Measurements from ENCODE around the gene SDK1. TPM values are rescaled to one million over a fixed set of nuclear protein-coding genes. Genes with fewer than 3 reads are reported as not detected.

Gene SDK1
- total RNA-seq, 6 experiments from 2014 or later: not detected

DNA sequence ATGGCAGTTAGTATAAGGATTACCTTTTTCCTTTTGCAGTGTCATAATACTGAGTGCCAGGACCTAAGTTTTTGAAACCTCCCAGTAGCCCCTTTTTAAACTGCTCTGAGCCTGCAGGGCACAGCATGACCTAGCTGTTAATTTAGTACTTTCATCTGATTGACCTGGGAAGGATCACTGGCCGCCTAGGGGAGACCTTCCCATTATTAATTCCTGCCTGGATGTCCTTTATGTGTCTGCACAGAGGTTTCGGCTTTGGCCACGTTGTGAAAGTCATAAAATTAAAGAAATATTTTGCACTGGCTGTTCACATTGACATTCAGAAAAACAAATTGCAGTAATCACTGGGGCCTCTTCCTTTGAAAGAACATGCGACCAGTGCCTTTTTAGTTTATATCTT lies 290.2 kb downstream of the SDK1 start:
- no peaks in the 10 kb centered on the region for H3K4me1 Mint-ChIP-seq (ENCODE audit: low read depth)
- H3K4me3 Mint-ChIP-seq: no peak overlapping the region
- no peak overlapping the region for H3K27ac Mint-ChIP-seq
- 0 out of 2 replicates have a peak, but pooled peaks cover 3% of the 10 kb centered on the region for H3K36me3 Mint-ChIP-seq (ENCODE audit: low read depth)
- no peaks in the 10 kb centered on the region for H3K27me3 Mint-ChIP-seq (ENCODE audit: insufficient read depth)
- no peak for DNase-seq
- H3K9me3 Mint-ChIP-seq: peaks cover 34% of the 10 kb centered on the region
- TF ChIP-seq, protein P1, sequence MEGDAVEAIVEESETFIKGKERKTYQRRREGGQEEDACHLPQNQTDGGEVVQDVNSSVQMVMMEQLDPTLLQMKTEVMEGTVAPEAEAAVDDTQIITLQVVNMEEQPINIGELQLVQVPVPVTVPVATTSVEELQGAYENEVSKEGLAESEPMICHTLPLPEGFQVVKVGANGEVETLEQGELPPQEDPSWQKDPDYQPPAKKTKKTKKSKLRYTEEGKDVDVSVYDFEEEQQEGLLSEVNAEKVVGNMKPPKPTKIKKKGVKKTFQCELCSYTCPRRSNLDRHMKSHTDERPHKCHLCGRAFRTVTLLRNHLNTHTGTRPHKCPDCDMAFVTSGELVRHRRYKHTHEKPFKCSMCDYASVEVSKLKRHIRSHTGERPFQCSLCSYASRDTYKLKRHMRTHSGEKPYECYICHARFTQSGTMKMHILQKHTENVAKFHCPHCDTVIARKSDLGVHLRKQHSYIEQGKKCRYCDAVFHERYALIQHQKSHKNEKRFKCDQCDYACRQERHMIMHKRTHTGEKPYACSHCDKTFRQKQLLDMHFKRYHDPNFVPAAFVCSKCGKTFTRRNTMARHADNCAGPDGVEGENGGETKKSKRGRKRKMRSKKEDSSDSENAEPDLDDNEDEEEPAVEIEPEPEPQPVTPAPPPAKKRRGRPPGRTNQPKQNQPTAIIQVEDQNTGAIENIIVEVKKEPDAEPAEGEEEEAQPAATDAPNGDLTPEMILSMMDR (IDR thresholded peaks at IDR 0.05): no peak

DNA sequence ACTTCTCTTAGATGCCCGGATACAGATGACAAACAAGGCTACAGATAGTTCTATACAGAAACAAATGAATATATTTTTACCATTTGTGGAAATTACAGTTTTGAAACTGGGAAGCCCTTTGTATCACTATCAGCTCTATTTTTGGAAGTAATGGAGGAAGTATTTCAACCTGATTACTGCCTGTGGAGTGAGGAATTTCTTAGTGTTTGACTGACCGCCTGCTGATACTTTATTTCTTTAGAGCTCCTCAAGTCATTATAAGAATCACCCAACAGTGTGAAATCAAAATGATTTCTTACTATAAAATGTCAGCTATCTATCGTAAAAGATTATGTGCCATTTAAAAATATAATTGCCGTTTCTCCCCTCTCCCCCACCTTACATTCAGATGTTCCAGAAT lies 290.9 kb downstream of the SDK1 start:
- H3K27me3 Mint-ChIP-seq (ENCODE audit: insufficient read depth): no peaks in the 10 kb centered on the region
- TF ChIP-seq, protein P1 (IDR thresholded peaks at IDR 0.05): no peak

DNA sequence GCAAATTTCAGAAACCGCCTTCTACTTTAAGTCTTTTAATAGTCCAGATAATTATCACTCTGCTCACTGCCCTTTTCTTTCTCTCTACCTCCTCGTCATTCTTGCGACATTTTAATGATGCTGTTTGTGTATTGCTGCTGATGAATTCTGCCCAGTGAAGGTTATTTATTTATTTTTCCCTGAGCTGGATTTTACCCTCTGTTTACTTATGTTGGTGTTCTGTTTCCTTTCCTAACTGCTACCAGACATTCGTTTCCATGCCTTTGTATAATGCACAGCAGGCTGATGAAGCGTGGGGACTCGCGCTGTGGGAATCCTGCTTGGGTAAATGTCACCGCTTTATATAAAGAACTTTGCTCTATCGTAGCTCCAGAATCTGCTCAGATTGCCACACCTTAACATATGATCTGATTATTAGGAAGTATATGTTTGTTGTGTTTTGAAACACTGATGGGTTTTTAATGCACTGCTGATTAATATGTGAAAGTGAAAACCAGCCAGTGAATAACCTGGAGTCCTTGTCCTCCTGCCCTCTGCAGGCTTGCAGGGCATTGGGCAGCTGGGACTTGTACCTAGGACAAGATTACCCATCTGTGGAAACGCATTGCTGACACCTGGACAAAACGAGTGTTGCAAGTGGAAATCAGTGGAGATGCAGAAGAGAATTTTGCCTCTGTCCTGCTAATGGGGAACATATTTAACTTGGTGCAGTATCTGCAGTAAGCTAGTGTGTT lies 291.5 kb downstream of the SDK1 start:
- 0 out of 2 replicates have a peak, but pooled peaks cover 7% of the 10 kb centered on the region for H3K36me3 Mint-ChIP-seq (ENCODE audit: low read depth)
- H3K27me3 Mint-ChIP-seq (ENCODE audit: insufficient read depth): no peaks in the 10 kb centered on the region
- peaks cover 45% of the 10 kb centered on the region for H3K9me3 Mint-ChIP-seq
- no peak overlapping the region for H3K27ac Mint-ChIP-seq
- no peak for DNase-seq
- no peaks in the 10 kb centered on the region for H3K4me1 Mint-ChIP-seq (ENCODE audit: low read depth)
- no peak overlapping the region for H3K4me3 Mint-ChIP-seq
- TF ChIP-seq, protein P1 (IDR thresholded peaks at IDR 0.05): no peak

More for the DNA sequence above, 290.9 kb downstream of the SDK1 start:
- DNase-seq: no peak
- no peaks in the 10 kb centered on the region for H3K4me1 Mint-ChIP-seq (ENCODE audit: low read depth)
- H3K9me3 Mint-ChIP-seq: peaks cover 41% of the 10 kb centered on the region
- H3K4me3 Mint-ChIP-seq: no peak overlapping the region
- H3K36me3 Mint-ChIP-seq (ENCODE audit: low read depth): 0 out of 2 replicates have a peak, but pooled peaks cover 7% of the 10 kb centered on the region
- no peak overlapping the region for H3K27ac Mint-ChIP-seq

DNA sequence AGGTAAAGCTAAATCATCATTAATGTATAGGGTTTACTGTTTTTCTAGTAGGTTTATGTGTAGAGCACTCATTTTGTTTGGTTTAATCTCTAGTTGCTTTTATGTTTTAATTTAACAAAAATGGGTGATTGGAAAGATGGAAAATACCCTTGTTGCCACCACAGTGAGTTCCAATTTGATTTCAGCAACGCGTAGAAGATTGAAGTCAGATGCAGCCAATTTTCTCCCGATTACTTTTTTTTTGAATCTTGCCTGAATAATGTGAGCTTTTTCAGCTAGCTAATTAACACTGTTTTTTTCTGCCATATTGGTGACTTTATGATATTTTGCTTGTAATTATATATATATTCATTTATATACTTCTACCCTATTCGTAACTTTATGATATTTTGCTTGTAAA lies 293.8 kb downstream of the SDK1 start:
- no peak overlapping the region for H3K27ac Mint-ChIP-seq
- peaks cover 47% of the 10 kb centered on the region for H3K9me3 Mint-ChIP-seq
- H3K27me3 Mint-ChIP-seq (ENCODE audit: insufficient read depth): no peaks in the 10 kb centered on the region
- TF ChIP-seq, protein P1 (IDR thresholded peaks at IDR 0.05): no peak
- H3K36me3 Mint-ChIP-seq (ENCODE audit: low read depth): peaks cover 13% of the 10 kb centered on the region; the same call in 1 of the 2 replicates
- no peak for DNase-seq
- H3K4me1 Mint-ChIP-seq (ENCODE audit: low read depth): no peaks in the 10 kb centered on the region
- H3K4me3 Mint-ChIP-seq: no peak overlapping the region

DNA sequence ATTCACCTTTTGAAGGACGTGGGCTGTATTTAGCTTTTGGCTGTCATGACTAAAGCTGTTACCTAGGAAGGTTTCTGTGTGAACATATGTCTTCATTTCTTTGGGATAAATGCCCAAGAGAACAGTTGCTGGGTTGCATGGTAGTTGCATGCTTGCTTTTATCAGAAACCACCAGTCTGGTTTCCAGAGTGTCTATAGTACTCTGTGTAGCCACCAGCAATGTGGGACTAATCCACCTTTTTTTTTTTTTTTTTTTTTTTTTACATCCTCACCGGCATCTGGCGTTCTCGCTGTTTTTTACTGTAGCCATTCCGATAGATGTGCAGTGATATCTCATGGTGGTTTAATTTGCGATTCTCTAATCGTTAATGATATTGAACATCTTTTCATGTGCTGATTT lies 297.8 kb downstream of the SDK1 start:
- Mint-ChIP-seq H3K27me3 (ENCODE audit: insufficient read depth) (no peaks in the 10 kb centered on the region), H3K4me1 (ENCODE audit: low read depth) (no peaks in the 10 kb centered on the region), H3K9me3 (peaks cover 55% of the 10 kb centered on the region), H3K4me3 (no peak overlapping the region), H3K36me3 (ENCODE audit: low read depth) (peaks cover 13% of the 10 kb centered on the region; the same call in 1 of the 2 replicates), H3K27ac (no peak overlapping the region)
- TF ChIP-seq, protein P1 (IDR thresholded peaks at IDR 0.05): no peak
- no peak for DNase-seq
